Sigmoid colon (tissue), 7 donors: ENCODE results near the gene TMEM30A. TPM values are rescaled to one million over a fixed set of nuclear protein-coding genes. Genes with fewer than 3 reads are reported as not detected.

ENCODE experiments used
- DNase-seq: peaks from one replicate; pipeline ENCODE4 v3.0.0-alpha.2; 2019
- H3K27ac ChIP-seq, 4 donors: fragments of 200-600 bp; sonication (generic); one replicate each; pipeline ENCODE4 v1.5.1; 2016 to 2019; ENCODE audit warnings: mild to moderate bottlenecking in 1 of 4
- H3K27me3 ChIP-seq, 3 donors: fragments of 200-600 bp; sonication (generic); one replicate each; pipeline ENCODE4 v1.5.1; 2019; ENCODE audit warnings: mild to moderate bottlenecking in 1 of 3
- H3K36me3 ChIP-seq, 4 donors: fragments of 200-600 bp; sonication (generic); one replicate each; pipeline ENCODE4 v1.5.1; 2016 to 2019
- H3K4me1 ChIP-seq, 4 donors: fragments of 200-600 bp; sonication (generic); one replicate each; pipeline ENCODE4 v1.5.1; 2017 to 2019
- H3K4me3 ChIP-seq, 4 donors: fragments of 200-600 bp; sonication (generic); one replicate each; pipeline ENCODE4 v1.5.1; 2017 to 2019; ENCODE audit warnings: mild to moderate bottlenecking in 2 of 4, moderate library complexity in 1 of 4
- H3K9me3 ChIP-seq, 4 donors: fragments of 200-600 bp in 3 of 4; sonication (generic) in 3 of 4; one replicate each; pipeline versions ENCODE4 v1.5.1 to v1.6.1; 2013 to 2019
- EP300 ChIP-seq, 4 donors: sonication (generic); formaldehyde crosslinking; IDR thresholded peaks; one replicate each; pipeline ENCODE4 v1.6.1; 2017; ENCODE audit warnings: antibody characterized with exemption in 4 of 4
- POLR2A ChIP-seq, 2 donors: fragments of 450-650 bp; IDR thresholded peaks; one replicate each; pipeline ENCODE4 v1.6.1; 2016; ENCODE audit warnings: antibody characterized with exemption in 2 of 2, mild to moderate bottlenecking in 2 of 2, moderate library complexity in 2 of 2
- POLR2AphosphoS5 ChIP-seq, 4 donors: sonication (generic); formaldehyde crosslinking; IDR thresholded peaks; one replicate each; pipeline ENCODE4 v1.6.1; 2017; ENCODE audit warnings: antibody characterized with exemption in 4 of 4
- WGBS, 2 donors: extraction: QIAGEN DNeasy Blood & Tissue Kit; methylation state at CpG; one replicate each; pipeline ENCODE4 v1.1.7; 2013; 5-methylcytosine and 5-hydroxymethylcytosine counted together
- intact Hi-C: fragments of 100-400 bp; cut with DNase I; formaldehyde crosslinking; loops from one replicate; pipeline ENCODE4 v1.15.1; 2023
- polyA plus RNA-seq, 3 donors: library from polyadenylated mRNA; stranded (reverse); fragments of 200-250 nt; gene quantifications; one replicate each; pipeline ENCODE4 v1.2.3, GENCODE V29; 2013
- total RNA-seq, 4 donors: library from RNA; depleted of rRNA; stranded (reverse); fragments of >200 nt; gene quantifications; one replicate each; pipeline ENCODE4 v1.1.0, GENCODE V29; 2016
- TF ChIP-seq, protein P1 (sequence below), 4 experiments: fragments of 450-650 bp in 3 of 4; fragments of 200-600 bp in 1 of 4; IDR thresholded peaks; one replicate each; pipeline ENCODE4 v1.5.1; 2016 to 2019; ENCODE audit warnings: antibody characterized with exemption in 4 of 4, mild to moderate bottlenecking in 3 of 4, moderate library complexity in 2 of 4
- donor health status: healthy with polysubstance abuse.
- donor health status: Bipolar disorder and iron deficiency.
- donor health status: healthy.

Gene TMEM30A
- total and polyA plus RNA-seq, 7 donors = 10.8 to 95.6 (median 69.5) TPM

DNA sequence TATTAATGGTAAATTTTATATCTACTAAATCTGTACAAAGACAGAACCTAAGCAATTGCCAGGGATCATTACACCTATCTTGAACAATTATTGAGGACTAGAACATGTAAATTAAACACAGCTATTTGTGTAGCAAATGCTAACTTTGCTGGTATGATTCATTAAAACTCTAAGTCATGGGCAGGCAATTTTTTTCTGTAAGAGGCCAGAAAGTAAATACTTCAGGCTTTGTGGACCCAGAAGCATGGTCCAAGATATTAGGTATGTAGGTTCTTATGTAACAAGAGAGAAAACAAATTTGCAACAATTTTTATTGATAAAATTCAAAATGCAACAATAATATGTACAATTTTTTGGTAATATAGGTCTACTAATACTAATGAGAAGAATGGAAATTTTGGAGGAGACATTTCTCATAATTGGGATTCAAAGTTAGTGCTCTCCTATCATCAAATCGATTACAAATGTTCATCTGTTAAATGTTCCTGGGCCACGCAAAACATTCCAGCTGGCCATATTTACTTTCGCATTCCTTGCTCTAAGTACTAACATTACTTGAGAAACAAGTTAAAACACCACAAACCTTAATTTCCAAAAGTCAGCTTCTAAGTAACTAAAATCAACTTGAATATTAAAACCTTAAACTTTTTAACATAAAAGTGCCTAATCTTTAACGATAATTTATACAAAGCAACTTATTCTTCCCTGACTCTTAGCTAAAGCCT, 4.3 kb downstream of the TMEM30A start:
- no peak overlapping the region for H3K4me3 ChIP-seq
- intact Hi-C loops = loop anchor here (5.0 kb wide), 1 partner anchor 322 kb away; the partner anchor contains the start of gene SENP6
- DNase-seq = no peak
- TF ChIP-seq, protein P1, sequence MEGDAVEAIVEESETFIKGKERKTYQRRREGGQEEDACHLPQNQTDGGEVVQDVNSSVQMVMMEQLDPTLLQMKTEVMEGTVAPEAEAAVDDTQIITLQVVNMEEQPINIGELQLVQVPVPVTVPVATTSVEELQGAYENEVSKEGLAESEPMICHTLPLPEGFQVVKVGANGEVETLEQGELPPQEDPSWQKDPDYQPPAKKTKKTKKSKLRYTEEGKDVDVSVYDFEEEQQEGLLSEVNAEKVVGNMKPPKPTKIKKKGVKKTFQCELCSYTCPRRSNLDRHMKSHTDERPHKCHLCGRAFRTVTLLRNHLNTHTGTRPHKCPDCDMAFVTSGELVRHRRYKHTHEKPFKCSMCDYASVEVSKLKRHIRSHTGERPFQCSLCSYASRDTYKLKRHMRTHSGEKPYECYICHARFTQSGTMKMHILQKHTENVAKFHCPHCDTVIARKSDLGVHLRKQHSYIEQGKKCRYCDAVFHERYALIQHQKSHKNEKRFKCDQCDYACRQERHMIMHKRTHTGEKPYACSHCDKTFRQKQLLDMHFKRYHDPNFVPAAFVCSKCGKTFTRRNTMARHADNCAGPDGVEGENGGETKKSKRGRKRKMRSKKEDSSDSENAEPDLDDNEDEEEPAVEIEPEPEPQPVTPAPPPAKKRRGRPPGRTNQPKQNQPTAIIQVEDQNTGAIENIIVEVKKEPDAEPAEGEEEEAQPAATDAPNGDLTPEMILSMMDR (IDR thresholded peaks at IDR 0.05) = no peak
- TF ChIP-seq POLR2A (IDR thresholded peaks at IDR 0.05) (no peak), POLR2AphosphoS5 (IDR thresholded peaks at IDR 0.05) (no peak), EP300 (IDR thresholded peaks at IDR 0.05) (no peak)
- peak overlapping the region in 1 of 4 donors; percentile 31 for H3K27ac ChIP-seq
- 74 to 86% methylated on average over 4 of the region's 4 CpGs for WGBS, 2 donors
- H3K9me3 ChIP-seq = no peaks in the 10 kb centered on the region
- peaks cover 0 to 70% (median 54%) of the 10 kb centered on the region in 4 donors for H3K4me1 ChIP-seq
- no peaks in the 10 kb centered on the region for H3K27me3 ChIP-seq
- H3K36me3 ChIP-seq = no peaks in the 10 kb centered on the region

DNA sequence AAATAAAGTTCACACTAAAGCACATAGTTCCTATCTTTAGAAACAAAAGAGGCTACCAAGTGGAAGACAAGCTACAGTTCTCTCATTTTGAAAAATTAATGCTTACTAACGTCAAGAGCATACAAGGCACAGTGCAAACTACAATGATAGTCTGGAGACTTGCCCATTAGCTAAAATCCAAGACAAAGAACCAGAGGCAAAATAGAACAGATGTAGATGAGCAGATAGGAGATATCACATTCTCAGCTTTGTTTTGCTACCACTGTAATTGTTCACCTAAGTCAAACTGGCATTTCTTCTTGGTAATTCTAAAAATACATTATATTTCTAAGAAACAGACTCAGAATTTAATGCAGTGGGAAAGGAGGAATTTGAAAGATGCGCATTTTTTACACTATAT, 5.2 kb downstream of the TMEM30A start:
- H3K27me3 ChIP-seq = no peaks in the 10 kb centered on the region
- H3K9me3 ChIP-seq = no peaks in the 10 kb centered on the region
- peak overlapping the region in 1 of 4 donors; percentile 31 for H3K27ac ChIP-seq
- H3K4me3 ChIP-seq = no peak overlapping the region
- H3K4me1 ChIP-seq = peaks cover 0 to 75% (median 58%) of the 10 kb centered on the region in 4 donors
- no peak for DNase-seq
- H3K36me3 ChIP-seq = no peaks in the 10 kb centered on the region
- no peak for TF ChIP-seq POLR2A (IDR thresholded peaks at IDR 0.05)
- no peak for TF ChIP-seq EP300 (IDR thresholded peaks at IDR 0.05)
- TF ChIP-seq POLR2AphosphoS5 (IDR thresholded peaks at IDR 0.05) = no peak
- TF ChIP-seq, protein P1 (IDR thresholded peaks at IDR 0.05) = no peak
- 84 to 91% methylated on average over 2 of the region's 2 CpGs for WGBS, 2 donors
- intact Hi-C loops = no loop called here

GRCh38 chr6:75278474-75279077, 6.0 kb downstream of the TMEM30A start:
- no peak overlapping the region for H3K4me3 ChIP-seq
- no peaks in the 10 kb centered on the region for H3K36me3 ChIP-seq
- WGBS, 2 donors = 69 to 72% methylated on average over 4 of the region's 4 CpGs
- no peaks in the 10 kb centered on the region for H3K9me3 ChIP-seq
- no peaks in the 10 kb centered on the region for H3K27me3 ChIP-seq
- H3K27ac ChIP-seq = no peak overlapping the region
- DNase-seq = no peak
- H3K4me1 ChIP-seq = peaks cover 0 to 83% (median 59%) of the 10 kb centered on the region in 4 donors
- TF ChIP-seq, protein P1 (IDR thresholded peaks at IDR 0.05) = no peak
- TF ChIP-seq POLR2A (IDR thresholded peaks at IDR 0.05) (no peak), POLR2AphosphoS5 (IDR thresholded peaks at IDR 0.05) (no peak), EP300 (IDR thresholded peaks at IDR 0.05) (no peak)
- intact Hi-C loops = no loop called here

- peak overlapping the region in 1 of 4 donors; percentile 1 for H3K27ac ChIP-seq
- H3K9me3 ChIP-seq = no peaks in the 10 kb centered on the region
- no peaks in the 10 kb centered on the region for H3K27me3 ChIP-seq
- intact Hi-C loops = no loop called here
- no peaks in the 10 kb centered on the region for H3K36me3 ChIP-seq
- TF ChIP-seq EP300 (IDR thresholded peaks at IDR 0.05) (no peak), POLR2A (IDR thresholded peaks at IDR 0.05) (no peak), POLR2AphosphoS5 (IDR thresholded peaks at IDR 0.05) (no peak)
- TF ChIP-seq, protein P1 (IDR thresholded peaks at IDR 0.05) = no peak
- no peak for DNase-seq
- peaks cover 0 to 72% (median 36%) of the 10 kb centered on the region in 4 donors for H3K4me1 ChIP-seq
- no peak overlapping the region for H3K4me3 ChIP-seq
Measured at GRCh38 chr6:75275067-75275466, 9.5 kb downstream of the TMEM30A start.
